Adipocyte (in vitro differentiated cells): Measurements from ENCODE around the gene EML6.
"Not testable (repeated sequence)": the region's sequence is repeated elsewhere in the genome, so short reads cannot be mapped to it uniquely, and the experiment has no call there.

Source experiments
- DNase-seq: peaks from one replicate; pipeline ENCODE4 v3.0.0-alpha.2; 2015; ENCODE audit warnings: low read depth
- H3K27me3 ChIP-seq: replicated peaks from 2 replicates; pipeline ENCODE4 v1.7.0; 2013; ENCODE audit warnings: mild to moderate bottlenecking, low read length, moderate library complexity; ENCODE audit not compliant: control insufficient read depth, insufficient read depth
- H3K36me3 ChIP-seq: 2 replicates; pipeline ENCODE4 v1.7.0; 2013; ENCODE audit warnings: low read length, mild to moderate bottlenecking, moderate library complexity; ENCODE audit not compliant: control insufficient read depth, insufficient read depth, severe bottlenecking
- H3K4me1 ChIP-seq: 2 replicates; pipeline ENCODE4 v1.7.0; 2013; ENCODE audit warnings: mild to moderate bottlenecking, low read length, moderate library complexity; ENCODE audit not compliant: control insufficient read depth, insufficient read depth
- H3K4me3 ChIP-seq: 2 replicates; pipeline ENCODE4 v1.7.0; 2013; ENCODE audit warnings: mild to moderate bottlenecking, low read length, moderate library complexity
- H3K9ac ChIP-seq: 2 replicates; pipeline ENCODE4 v1.7.0; 2013; ENCODE audit warnings: mild to moderate bottlenecking, low read length, moderate library complexity
- H3K9me3 ChIP-seq: 2 replicates; pipeline ENCODE4 v1.7.0; 2013; ENCODE audit warnings: mild to moderate bottlenecking, low read length, moderate library complexity; ENCODE audit not compliant: control insufficient read depth

Gene EML6

GRCh38 chr2:54871457-54872107 lies 148.1 kb downstream of the EML6 start:
- Histone ChIP-seq H3K4me1 (peaks cover 7% of the 10 kb centered on the region), H3K27me3 (no peaks in the 10 kb centered on the region), H3K9ac (no peak overlapping the region), H3K9me3 (no peaks in the 10 kb centered on the region), H3K4me3 (no peak overlapping the region), H3K36me3 (no peaks in the 10 kb centered on the region)
- DNase-seq, result peak; percentile 62

DNA sequence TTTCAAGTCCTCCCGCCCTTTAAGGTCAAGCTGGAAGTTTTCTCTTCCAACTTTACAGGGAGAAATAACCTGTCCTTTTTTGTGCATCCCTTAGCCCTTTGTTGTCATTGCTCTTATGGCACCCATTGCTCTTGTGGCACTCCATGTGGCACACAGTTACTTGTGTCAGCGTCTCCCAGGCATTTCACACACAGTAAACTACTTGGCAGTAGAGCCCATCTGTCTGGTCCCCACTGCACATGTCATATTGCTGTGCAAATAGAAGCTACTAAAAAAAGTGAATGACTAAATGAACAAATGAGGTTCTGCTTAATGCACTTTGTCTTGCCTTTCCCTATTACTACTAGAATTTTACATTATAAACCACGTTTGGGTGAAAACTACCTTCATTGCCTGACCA lies 149.3 kb downstream of the EML6 start:
- no peak overlapping the region for H3K9ac ChIP-seq
- no peaks in the 10 kb centered on the region for H3K27me3 ChIP-seq
- peaks cover 7% of the 10 kb centered on the region for H3K4me1 ChIP-seq
- no peak for DNase-seq
- no peak overlapping the region for H3K4me3 ChIP-seq
- H3K36me3 ChIP-seq, result no peaks in the 10 kb centered on the region
- H3K9me3 ChIP-seq, result no peaks in the 10 kb centered on the region

DNA sequence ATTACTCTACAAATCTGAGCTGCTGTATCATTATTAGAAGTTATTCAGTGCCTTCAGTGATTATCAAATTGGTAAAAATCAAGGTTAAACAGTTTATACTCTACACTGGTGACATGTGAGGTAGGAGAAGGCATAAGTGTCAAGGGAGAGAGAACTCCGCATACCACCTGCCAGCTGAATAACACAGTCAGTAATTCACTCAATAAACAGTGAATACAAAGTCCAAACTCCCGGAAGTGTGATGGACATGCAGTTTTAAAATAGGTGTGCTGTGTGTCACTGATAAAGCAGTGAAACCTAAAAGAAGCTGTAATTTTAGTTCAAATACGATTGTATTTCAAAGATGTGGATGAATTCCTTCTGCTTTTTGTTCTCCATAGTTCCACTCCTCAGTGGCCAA lies 149.8 kb downstream of the EML6 start:
- not testable (repeated sequence) for H3K36me3 ChIP-seq, DNase-seq, H3K4me3 ChIP-seq, H3K27me3 ChIP-seq, H3K9me3 ChIP-seq, H3K9ac ChIP-seq, H3K4me1 ChIP-seq

- Histone ChIP-seq H3K27me3 (no peaks in the 10 kb centered on the region), H3K9me3 (no peaks in the 10 kb centered on the region), H3K4me1 (peaks cover 2% of the 10 kb centered on the region), H3K9ac (no peak overlapping the region), H3K36me3 (no peaks in the 10 kb centered on the region), H3K4me3 (no peak overlapping the region)
- DNase-seq, result no peak
These were observed 153.3 kb downstream of the EML6 start for GRCh38 chr2:54876764-54877163.

- no peaks in the 10 kb centered on the region for H3K9me3 ChIP-seq
- H3K9ac ChIP-seq, result no peak overlapping the region
- H3K4me1 ChIP-seq, result no peaks in the 10 kb centered on the region
- DNase-seq, result no peak
- H3K27me3 ChIP-seq, result no peaks in the 10 kb centered on the region
- no peak overlapping the region for H3K4me3 ChIP-seq
- no peaks in the 10 kb centered on the region for H3K36me3 ChIP-seq
These were observed 154.7 kb downstream of the EML6 start for GRCh38 chr2:54878182-54878581.

GRCh38 chr2:54879032-54879431 lies 155.6 kb downstream of the EML6 start:
- no peak for DNase-seq
- Histone ChIP-seq H3K4me1 (no peaks in the 10 kb centered on the region), H3K9me3 (no peaks in the 10 kb centered on the region), H3K36me3 (no peaks in the 10 kb centered on the region), H3K27me3 (no peaks in the 10 kb centered on the region), H3K9ac (no peak overlapping the region), H3K4me3 (no peak overlapping the region)

DNA sequence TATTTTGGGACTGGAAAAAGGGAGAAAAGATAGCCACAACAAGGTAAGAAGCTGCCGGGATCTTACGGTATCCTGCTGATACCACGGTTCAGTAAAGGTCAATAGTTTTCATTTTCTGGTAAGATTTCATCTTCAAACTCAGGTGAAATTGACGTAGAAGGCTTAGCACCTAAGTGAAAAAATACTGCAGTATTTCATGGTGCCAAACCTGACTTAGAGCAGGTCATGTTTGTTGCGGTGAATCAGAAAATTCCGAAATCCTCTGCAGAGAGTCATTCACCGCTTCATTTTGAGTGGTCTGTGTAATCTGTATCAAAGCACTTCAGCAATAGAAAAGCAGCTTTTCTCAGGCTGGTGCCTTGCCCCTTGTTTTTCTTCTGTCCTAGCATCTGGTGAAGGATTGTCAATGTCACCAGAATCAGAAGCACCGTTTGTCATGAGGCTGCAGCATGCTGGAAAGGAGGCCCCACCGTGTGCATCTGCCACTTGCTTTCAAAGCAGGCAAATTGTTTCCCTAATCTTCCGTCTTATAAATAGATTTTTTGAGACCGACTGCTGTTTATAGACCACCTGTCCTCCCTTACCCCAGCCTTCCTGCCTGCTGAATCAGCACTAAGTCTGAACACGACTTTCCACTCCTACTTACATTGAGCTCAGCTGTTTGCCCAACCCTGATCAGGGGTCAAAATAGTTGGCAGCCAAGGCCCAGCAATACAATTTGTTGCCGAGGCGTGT lies 156.3 kb downstream of the EML6 start:
- Histone ChIP-seq H3K27me3 (no peaks in the 10 kb centered on the region), H3K9ac (no peak overlapping the region), H3K4me3 (no peak overlapping the region), H3K9me3 (no peaks in the 10 kb centered on the region), H3K4me1 (no peaks in the 10 kb centered on the region), H3K36me3 (no peaks in the 10 kb centered on the region)
- no peak for DNase-seq

GRCh38 chr2:54880428-54880827 lies 157.0 kb downstream of the EML6 start:
- H3K4me3 ChIP-seq, result no peak overlapping the region
- H3K9me3 ChIP-seq, result no peaks in the 10 kb centered on the region
- DNase-seq, result no peak
- H3K9ac ChIP-seq, result no peak overlapping the region
- H3K36me3 ChIP-seq, result no peaks in the 10 kb centered on the region
- H3K4me1 ChIP-seq, result no peaks in the 10 kb centered on the region
- H3K27me3 ChIP-seq, result no peaks in the 10 kb centered on the region

- no peaks in the 10 kb centered on the region for H3K9me3 ChIP-seq
- H3K36me3 ChIP-seq, result no peaks in the 10 kb centered on the region
- H3K4me1 ChIP-seq, result no peaks in the 10 kb centered on the region
- no peak for DNase-seq
- H3K27me3 ChIP-seq, result no peaks in the 10 kb centered on the region
- H3K4me3 ChIP-seq, result no peak overlapping the region
- H3K9ac ChIP-seq, result no peak overlapping the region
These were observed 158.3 kb downstream of the EML6 start for GRCh38 chr2:54881759-54882158.

GRCh38 chr2:54885891-54886290 lies 162.4 kb downstream of the EML6 start:
- Histone ChIP-seq H3K9ac (no peak overlapping the region), H3K36me3 (no peaks in the 10 kb centered on the region), H3K4me1 (no peaks in the 10 kb centered on the region), H3K4me3 (no peak overlapping the region), H3K27me3 (no peaks in the 10 kb centered on the region), H3K9me3 (no peaks in the 10 kb centered on the region)
- no peak for DNase-seq

- Histone ChIP-seq H3K4me3 (no peak overlapping the region), H3K9ac (no peak overlapping the region), H3K36me3 (no peaks in the 10 kb centered on the region), H3K4me1 (no peaks in the 10 kb centered on the region), H3K27me3 (no peaks in the 10 kb centered on the region), H3K9me3 (no peaks in the 10 kb centered on the region)
- no peak for DNase-seq
These were observed 164.5 kb downstream of the EML6 start for GRCh38 chr2:54887850-54888545.
